Daoy (cell line): ENCODE results near the gene C1R. TPM values are rescaled to one million over a fixed set of nuclear protein-coding genes. Genes with fewer than 3 reads are reported as not detected.
A peak's percentile ranks its signal among the peaks of the same experiment; 100 is the strongest.

Experiments
- DNase-seq: peaks from one replicate; pipeline ENCODE4 v3.0.0-alpha.2; 2015; ENCODE audit warnings: low read depth
- total RNA-seq: library from RNA; depleted of rRNA; stranded (reverse); fragments of >200 nt; shearing (Covaris generic); gene quantifications from 2 replicates; pipeline ENCODE4 v1.2.3, GENCODE V29; 2014; rRNA removed

The C1R gene
- 2.3 and 2.9 TPM in 2 replicates for total RNA-seq

DNA sequence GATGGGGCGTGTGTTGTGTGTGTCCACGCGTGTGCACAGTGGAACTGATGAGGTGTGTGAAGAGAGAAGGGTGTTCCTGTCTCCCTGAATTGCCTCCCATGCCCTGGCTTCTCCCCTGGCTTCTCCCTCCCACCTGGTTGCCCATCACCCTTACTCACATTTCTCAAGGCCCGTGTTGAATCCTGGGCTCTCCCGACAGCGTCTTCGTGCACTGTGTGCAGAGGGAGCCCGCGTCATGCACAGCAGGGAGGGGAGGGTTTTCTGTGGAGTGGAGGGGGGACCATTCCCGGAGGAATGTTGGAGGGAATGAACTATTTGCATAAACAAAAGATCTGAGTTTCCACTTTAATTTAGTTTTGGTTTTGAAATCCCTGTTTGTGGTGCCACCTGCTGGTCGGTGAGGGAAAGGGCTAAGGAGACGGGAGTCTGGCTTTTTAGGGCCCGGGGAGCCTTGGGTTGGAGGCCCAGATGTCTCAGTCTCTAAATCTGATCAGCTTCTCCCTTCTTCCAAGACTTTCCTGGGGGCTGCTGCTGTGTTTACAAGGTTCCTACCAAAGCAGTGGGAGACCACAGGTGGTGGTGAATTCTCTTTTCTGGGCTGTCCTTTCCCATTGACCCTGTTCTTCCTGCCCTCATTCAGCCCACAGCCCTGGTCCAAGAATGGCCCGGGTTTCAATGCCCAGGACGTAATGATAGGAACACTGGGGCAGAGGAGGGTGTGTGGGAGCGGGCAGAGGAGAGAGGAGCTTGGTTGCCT is at the start of gene C1R:
C1R (minus strand) TSS at position 217 of the 757 bp plus-strand sequence; CDS start at position 160, 57 bp downstream.
- DNase-seq = peak; percentile 68

DNA sequence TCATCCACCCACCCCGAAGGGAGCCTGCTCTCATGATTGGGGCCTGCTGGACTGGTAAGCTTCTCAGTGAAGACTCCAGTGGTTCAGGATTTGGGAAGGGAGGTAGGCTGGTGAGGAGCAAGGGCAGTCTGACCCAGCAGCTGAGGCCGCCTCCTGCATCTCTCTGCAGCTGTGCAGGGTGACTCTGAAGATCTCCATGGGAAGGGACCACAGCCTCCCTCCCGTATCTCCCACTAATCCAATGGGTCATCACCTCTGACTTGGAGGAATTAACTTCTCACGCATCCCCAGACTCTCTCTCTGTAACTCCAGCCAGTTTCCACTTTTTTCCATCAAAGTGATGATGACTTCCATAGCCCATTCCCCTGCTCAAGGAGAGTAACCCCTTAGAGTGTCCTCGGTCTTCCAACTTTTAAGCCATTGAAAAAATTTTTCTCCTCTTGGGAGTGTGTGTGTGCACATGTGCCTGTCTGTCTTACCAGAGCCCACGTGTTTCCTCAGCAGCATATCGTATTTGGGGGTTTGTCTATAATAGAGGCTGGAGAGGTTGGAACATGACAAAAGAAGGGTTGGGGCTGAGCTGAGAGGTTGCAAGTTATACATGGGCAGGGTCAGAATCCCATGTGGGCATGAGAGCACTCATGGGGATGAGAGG is 49.2 kb upstream of the C1R start:
- DNase-seq = no peak

GRCh38 chr12:7139200-7139599 is 47.0 kb upstream of the C1R start:
- DNase-seq = no peak

DNA sequence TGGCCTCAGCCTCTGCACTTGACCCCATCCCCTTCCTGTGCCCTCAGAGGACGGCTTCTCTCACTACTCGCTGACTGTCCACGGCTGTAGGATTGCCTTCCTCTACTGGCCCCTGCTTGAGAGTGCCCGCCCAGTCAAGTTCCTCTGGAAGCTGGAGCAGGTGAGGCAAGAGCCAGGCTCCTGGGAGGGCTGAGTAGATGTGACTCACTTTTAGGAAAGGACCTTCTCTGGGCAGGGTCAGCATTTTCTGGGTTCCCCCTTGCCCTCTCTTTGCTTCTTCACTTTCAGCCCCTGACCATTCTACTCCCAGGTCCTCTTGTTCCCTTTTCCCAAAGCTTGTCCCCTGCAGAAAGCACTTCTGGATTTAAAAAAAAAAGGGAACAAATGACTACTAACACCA is 45.7 kb upstream of the C1R start:
- DNase-seq = no peak

DNA sequence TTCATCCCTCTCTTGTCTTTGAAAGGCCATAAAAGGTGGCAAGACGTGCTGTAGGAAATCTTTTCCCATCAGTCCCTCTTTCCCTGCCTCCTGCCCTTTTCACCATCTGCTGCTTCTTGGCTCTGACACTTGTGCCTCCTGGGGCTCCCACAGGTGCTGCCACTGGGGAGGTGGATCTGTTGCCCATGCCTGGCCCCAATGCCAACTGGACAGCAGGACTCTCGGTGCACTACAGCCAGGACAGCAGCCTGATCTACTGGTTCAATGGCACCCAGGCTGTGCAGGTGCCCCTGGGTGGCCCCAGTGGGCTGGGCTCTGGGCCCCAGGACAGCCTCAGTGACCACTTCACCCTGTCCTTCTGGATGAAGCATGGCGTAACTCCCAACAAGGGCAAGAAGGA is 44.4 kb upstream of the C1R start:
- no peak for DNase-seq

DNA sequence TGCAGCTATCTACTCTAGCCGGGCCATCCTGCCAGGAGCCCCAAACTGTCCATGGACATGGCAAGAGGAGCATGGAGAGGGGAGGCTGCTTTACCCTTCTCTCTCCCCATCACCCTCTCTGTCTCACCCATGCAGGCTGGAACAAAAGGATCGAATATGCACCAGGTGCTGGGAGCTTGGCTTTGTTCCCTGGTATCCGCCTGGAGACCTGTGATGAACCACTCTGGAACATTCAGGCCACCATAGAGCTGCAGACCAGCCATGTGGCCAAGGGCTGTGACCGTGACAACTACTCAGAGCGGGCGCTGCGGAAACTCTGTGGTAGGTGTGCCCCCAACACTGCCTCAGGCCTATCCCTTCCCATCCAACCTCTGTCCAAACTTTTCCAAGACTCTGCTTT is 43.8 kb upstream of the C1R start:
- no peak for DNase-seq

GRCh38 chr12:7134396-7135166 is 42.3 kb upstream of the C1R start:
- DNase-seq = no peak

GRCh38 chr12:7131502-7131866 is 39.2 kb upstream of the C1R start:
- DNase-seq = peak; percentile 37

DNA sequence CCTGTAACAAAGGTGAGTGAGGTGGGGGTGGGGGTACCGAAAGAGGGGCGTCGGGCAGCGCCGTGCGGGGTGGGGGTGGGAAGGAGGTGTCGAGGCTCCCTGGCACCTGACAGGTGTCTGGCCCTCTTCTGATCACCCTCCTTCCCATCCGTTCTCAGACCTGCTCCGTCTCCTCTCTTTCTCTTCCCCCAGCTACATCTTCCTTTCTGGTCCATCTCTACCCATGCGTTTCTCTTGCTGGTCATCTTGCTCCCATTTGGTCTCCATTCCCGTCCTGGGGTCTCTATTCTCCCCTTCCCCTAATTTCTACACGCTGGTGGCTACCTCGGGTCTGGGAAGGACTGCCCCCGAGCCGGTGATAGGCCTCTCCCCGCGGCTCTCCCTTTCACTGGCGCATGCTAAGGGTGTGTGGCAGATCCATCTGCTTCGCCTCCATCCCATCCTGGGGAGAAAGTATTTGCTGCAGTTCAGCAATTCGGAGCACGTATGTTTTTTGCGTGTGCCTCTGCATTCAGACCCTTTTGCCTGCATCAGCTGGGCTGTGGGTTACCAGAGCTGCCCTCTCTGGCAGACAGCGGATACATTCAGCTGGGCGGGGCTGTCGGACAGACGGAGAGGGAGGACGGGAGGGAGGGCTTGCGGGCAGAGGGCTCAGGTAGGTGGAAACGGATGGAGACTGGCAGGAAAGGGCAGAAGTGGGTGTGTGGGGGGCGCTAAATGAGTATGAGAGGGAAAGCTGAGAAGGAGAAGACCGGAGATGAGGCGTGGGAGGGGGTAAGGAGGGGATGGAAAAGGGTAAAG is 38.7 kb upstream of the C1R start:
- DNase-seq = peak; percentile 66

- peak; percentile 87 for DNase-seq
Observed at GRCh38 chr12:7129872-7130691, 37.8 kb upstream of the C1R start, which contains the start of gene CLSTN3. Gene CLSTN3, plus strand, starts transcription at chr12:7130371. Its CDS starts 278 bp downstream, at chr12:7130649.

GRCh38 chr12:7129287-7129871 is 37.1 kb upstream of the C1R start:
- no peak for DNase-seq

DNA sequence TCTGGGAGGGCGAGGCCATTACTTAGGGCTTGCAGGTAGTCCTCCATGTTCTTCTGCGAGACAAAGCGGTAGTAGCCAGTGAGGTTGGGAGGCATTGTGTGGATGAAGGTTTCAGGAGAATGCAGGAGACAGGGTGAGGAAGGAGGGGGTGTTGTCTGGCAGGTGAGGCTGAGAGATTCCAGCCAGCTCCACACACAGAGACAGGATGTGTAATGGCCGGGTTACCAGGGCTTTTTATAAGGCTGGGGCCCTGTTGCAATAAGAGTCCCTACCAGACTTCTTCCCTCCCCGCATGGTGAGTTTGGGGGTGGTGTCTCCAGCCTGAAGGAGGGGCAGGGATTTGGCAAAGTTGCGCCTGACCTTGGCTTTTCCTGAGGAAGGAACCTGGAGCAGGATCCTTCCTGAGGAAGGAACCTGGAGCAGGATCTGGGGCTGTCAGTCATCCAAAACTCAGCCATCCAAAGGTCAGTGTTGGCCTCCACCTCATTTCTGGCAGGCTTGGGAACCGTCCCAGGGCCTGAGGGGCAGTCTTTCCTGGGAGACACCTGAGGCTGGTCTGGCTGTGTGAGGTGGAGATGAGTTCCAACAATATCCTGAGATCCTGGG is 36.5 kb upstream of the C1R start, which contains the start of gene RBP5:
RBP5 (minus strand) TSS at position 209 of the 606 bp plus-strand sequence; CDS start at position 95, 114 bp downstream.
- no peak for DNase-seq

GRCh38 chr12:7127916-7128626 is 35.8 kb upstream of the C1R start:
- no peak for DNase-seq

GRCh38 chr12:7125632-7126227 is 33.5 kb upstream of the C1R start:
- DNase-seq = no peak

DNA sequence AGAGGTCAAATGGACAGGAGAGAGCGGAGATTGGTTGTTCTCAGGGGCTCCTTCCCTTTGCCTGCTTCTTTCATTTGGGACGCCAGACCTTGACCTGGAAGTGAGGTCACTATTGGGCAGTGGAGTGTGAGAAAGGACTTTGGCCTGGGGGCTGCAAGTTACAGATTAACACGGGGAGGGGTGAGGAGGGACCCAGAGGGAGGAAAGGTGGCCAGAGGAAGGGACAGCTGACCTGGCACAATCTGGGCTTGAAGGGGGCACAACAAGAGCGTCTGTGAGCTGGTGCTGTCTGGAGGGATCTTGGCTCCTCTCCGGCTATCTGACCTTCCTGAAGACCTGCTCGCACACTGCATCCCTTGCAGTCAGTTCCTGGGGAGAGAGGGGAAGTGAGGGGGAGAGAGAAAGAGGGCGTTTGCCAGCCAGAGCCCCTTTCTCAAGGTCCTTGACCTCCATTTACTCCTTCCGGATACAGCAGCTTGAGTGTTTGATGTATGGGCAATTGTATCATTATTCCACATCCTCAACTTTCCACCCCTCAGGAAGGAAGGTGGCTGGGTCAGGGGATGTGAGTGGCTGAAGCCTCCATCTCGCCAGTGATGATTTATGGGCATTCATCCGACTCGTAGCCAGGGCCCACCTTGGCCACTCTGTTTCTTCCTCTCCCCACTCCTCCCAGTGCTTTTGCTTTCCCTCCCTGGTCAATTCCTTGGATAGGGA is 31.7 kb upstream of the C1R start:
- no peak for DNase-seq

DNA sequence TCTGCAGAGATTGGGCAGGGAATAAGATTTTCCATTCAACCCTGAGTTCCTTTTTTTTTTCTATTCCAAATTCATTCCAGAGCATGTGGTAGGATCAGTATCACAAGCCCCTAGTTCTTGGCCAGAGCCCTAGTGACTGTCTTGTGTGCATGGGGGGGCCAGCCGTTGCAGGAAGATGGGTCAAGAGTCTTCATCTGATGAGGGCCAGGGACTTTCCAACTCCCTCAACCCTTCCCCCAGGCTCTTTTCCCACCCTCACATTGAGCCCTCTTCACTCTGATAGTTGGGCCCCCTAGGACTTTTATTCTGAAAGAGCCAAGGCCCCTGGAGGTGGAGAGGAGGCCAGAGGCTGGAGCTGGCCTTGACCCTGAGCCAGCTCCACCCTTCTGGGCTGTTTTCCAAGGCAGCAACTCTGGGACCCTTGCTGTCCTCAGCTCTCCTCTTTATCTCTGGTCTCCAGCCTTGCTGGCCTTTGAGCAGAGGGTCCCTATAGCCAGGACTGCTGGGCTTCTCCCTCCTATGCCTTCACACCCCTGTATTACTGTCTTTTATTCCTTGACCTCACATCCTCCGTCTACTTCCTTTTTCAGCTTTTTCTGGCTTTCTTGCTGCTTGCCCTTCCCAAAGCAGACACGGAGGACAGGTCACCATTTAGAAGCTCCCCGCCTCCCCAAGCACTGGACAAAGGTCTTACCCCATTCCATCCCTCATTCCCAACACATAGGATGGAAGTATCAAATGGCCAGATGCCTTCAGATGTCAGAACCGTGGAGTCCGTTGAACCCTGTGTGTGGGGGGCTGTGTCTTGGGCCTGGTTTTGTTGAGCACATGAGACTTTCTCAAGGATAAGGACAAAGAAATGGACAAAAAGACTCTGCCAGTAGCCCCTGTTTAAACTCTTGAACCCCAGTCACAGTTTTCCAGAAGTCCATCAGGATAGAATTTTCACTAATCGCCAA is 30.8 kb upstream of the C1R start:
- DNase-seq = no peak

DNA sequence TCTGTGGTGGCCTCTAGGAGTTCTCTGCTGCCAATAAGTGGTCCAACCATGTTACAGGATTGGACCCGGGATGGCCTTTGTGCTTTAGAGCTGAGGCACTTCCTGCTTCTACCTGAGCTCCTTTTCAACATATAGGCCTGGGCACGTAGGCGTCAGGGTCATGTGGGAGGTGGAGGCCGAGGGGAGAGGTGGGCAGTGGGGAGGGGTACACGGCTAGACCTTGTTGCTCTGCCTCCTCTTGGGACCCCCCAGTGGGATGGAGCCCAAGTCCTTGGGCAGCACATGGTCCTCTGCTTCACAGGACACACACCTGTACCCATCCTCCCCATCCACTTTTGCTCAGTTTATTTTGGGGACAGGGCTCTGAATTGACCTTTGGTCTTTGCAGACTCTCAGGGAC is 29.1 kb upstream of the C1R start:
- DNase-seq = no peak
